ENCODE results near the gene FLOT1. TPM values are rescaled to one million over a fixed set of nuclear protein-coding genes. Genes with fewer than 3 reads are reported as not detected.

FLOT1 gene
- total and polyA plus RNA-seq, 9 of the 15 experiments (the other 6 are each of a cell fraction or from before 2014, with no cell fraction given): 11.7 to 149 (median 118) TPM

- TF ChIP-seq ZFP91 (CRISPR knock-in tag; IDR thresholded peaks at IDR 0.05) (no peak), PHF20 (IDR thresholded peaks at IDR 0.05; ENCODE audit: partially characterized antibody) (peak; percentile 58), FOXA1 (IDR thresholded peaks at IDR 0.05; ENCODE audit: borderline replicate concordance) (no peak), MCM5 (IDR thresholded peaks at IDR 0.05; ENCODE audit: low read depth) (no peak), CREM (IDR thresholded peaks at IDR 0.05; ENCODE audit: low read depth) (peak; percentile 96), ZNF174 (CRISPR knock-in tag; IDR thresholded peaks at IDR 0.05) (no peak), ZNF354B (CRISPR knock-in tag; IDR thresholded peaks at IDR 0.05) (no peak), HMBOX1 (IDR thresholded peaks at IDR 0.05) (0 out of 2 replicates have a peak, but pooled peaks have one; percentile 6), E2F6 (IDR thresholded peaks at IDR 0.05; ENCODE audit: borderline replicate concordance in 1 of 2, extremely low read depth in 1 of 2, insufficient read depth in 1 of 2, insufficient read length in 1 of 2, low read depth in 1 of 2, low read length in 1 of 2, poor library complexity in 1 of 2, severe bottlenecking in 1 of 2) (peak; percentile 83 to 88), FOXA3 (CRISPR knock-in tag; conservative IDR thresholded peaks at IDR 0.05 in 1 of 2, IDR thresholded peaks at IDR 0.05 in 1 of 2) (0 out of 4 replicates have a peak, but pooled peaks of 1 of the 2 experiments have one; percentile 30), BCOR (IDR thresholded peaks at IDR 0.05) (peak; percentile 9; the same call in 1 of the 2 replicates), DLX4 (CRISPR knock-in tag; IDR thresholded peaks at IDR 0.05) (no peak), ETV1 (tag; conservative IDR thresholded peaks at IDR 0.05; ENCODE audit: low read depth) (peak; percentile 83), ZNF3 (CRISPR knock-in tag; IDR thresholded peaks at IDR 0.05) (no peak), NBN (IDR thresholded peaks at IDR 0.05; ENCODE audit: low read depth) (peak; percentile 88), ZNF695 (CRISPR knock-in tag; IDR thresholded peaks at IDR 0.05) (no peak), ZNF586 (CRISPR knock-in tag; conservative IDR thresholded peaks at IDR 0.05) (no peak), L3MBTL2 (IDR thresholded peaks at IDR 0.05) (peak; percentile 80), TBL1XR1 (IDR thresholded peaks at IDR 0.05; ENCODE audit: low read length in 2 of 2) (peak; percentile 86 to 94; a peak in 3 of 4 replicates), ZNF232 (CRISPR knock-in tag; IDR thresholded peaks at IDR 0.05) (no peak), TAF9B (IDR thresholded peaks at IDR 0.05; ENCODE audit: partially characterized antibody) (peak; percentile 95), SIN3A (IDR thresholded peaks at IDR 0.05; ENCODE audit: borderline replicate concordance in 2 of 2, control insufficient read depth in 1 of 2, low read depth in 2 of 2, low read length in 2 of 2) (peak; percentile 70 to 90; a peak in 3 of 4 replicates), ZNF224 (CRISPR knock-in tag; IDR thresholded peaks at IDR 0.05) (no peak)
Measured at GRCh38 chr6:30717129-30717844, 25.2 kb downstream of the FLOT1 start, which contains the start of gene MDC1 (continued).
